ENCODE data around the gene LUC7L3. TPM values are rescaled to one million over a fixed set of nuclear protein-coding genes. Genes with fewer than 3 reads are reported as not detected.

LUC7L3 gene
- total and polyA plus RNA-seq, 2 of the 13 experiments (the other 11 are each of a cell fraction or from before 2014, with no cell fraction given): 108 to 120 TPM

GRCh38 chr17:50766222-50767023, 47.0 kb downstream of the LUC7L3 start (continued):
- TF ChIP-seq TIGD3 (CRISPR knock-in tag; IDR thresholded peaks at IDR 0.05; ENCODE audit: borderline replicate concordance) (no peak), ZNF496 (CRISPR knock-in tag; IDR thresholded peaks at IDR 0.05; ENCODE audit: insufficient replicate concordance) (no peak), KDM4B (CRISPR knock-in tag; IDR thresholded peaks at IDR 0.05) (no peak), STAG1 (CRISPR knock-in tag; IDR thresholded peaks at IDR 0.05) (no peak), NCOA5 (CRISPR knock-in tag; IDR thresholded peaks at IDR 0.05) (no peak), ZNF567 (CRISPR knock-in tag; IDR thresholded peaks at IDR 0.05; ENCODE audit: borderline replicate concordance) (no peak), ARID4A (CRISPR knock-in tag; IDR thresholded peaks at IDR 0.05; ENCODE audit: borderline replicate concordance) (no peak), AKAP8 (CRISPR knock-in tag; IDR thresholded peaks at IDR 0.05) (no peak), NFE2L2 (IDR thresholded peaks at IDR 0.05; ENCODE audit: low read length) (no peak), HOXD1 (CRISPR knock-in tag; IDR thresholded peaks at IDR 0.05) (no peak), ZBTB38 (CRISPR knock-in tag; IDR thresholded peaks at IDR 0.05) (0 out of 2 replicates have a peak, but pooled peaks have one; percentile 9), ZNF513 (CRISPR knock-in tag; conservative IDR thresholded peaks at IDR 0.05) (no peak), ZMYM4 (CRISPR knock-in tag; IDR thresholded peaks at IDR 0.05) (no peak), FOXO4 (CRISPR knock-in tag; conservative IDR thresholded peaks at IDR 0.05) (no peak), ZNF350 (CRISPR knock-in tag; IDR thresholded peaks at IDR 0.05; ENCODE audit: borderline replicate concordance, low read depth) (no peak; the same call in 1 of the 2 replicates), MBD4 (IDR thresholded peaks at IDR 0.05; ENCODE audit: borderline replicate concordance, low read length) (no peak), TEAD3 (CRISPR knock-in tag; optimal IDR thresholded peaks at IDR 0.05; ENCODE audit: borderline replicate concordance) (no peak), KDM1A (CRISPR knock-in tag; IDR thresholded peaks at IDR 0.05) (no peak), ZNF276 (CRISPR knock-in tag; IDR thresholded peaks at IDR 0.05; ENCODE audit: low read depth) (no peak)
